Testis (tissue), 2 donors: ENCODE results near the gene TIAM1.

Source experiments
- CTCF ChIP-seq, 3 experiments: fragments of 450-650 bp in 2 of 3; fragments of 200-600 bp in 1 of 3; sonication (generic) in 1 of 3; IDR thresholded peaks; one replicate each; pipeline ENCODE4 v1.5.1; 2016 to 2019; ENCODE audit warnings: antibody characterized with exemption in 3 of 3, mild to moderate bottlenecking in 2 of 3, moderate library complexity in 1 of 3
- POLR2A ChIP-seq: fragments of 450-650 bp; IDR thresholded peaks from one replicate; pipeline ENCODE4 v1.6.1; 2017; ENCODE audit warnings: antibody characterized with exemption, mild to moderate bottlenecking, moderate library complexity

GRCh38 chr21:31172328-31172727, 171.7 kb downstream of the TIAM1 start:
- TF ChIP-seq CTCF (IDR thresholded peaks at IDR 0.05) = no peak
- no peak for TF ChIP-seq POLR2A
